GM12872 (cell line): Measurements from ENCODE around the gene UBASH3B.

ENCODE experiments used
- TF ChIP-seq, protein P1 (sequence below): IDR thresholded peaks from 3 replicates; pipeline ENCODE4 v1.5.1; 2011; ENCODE audit warnings: low read depth, mild to moderate bottlenecking, low read length, moderate library complexity; ENCODE audit not compliant: insufficient read depth

The UBASH3B gene

DNA sequence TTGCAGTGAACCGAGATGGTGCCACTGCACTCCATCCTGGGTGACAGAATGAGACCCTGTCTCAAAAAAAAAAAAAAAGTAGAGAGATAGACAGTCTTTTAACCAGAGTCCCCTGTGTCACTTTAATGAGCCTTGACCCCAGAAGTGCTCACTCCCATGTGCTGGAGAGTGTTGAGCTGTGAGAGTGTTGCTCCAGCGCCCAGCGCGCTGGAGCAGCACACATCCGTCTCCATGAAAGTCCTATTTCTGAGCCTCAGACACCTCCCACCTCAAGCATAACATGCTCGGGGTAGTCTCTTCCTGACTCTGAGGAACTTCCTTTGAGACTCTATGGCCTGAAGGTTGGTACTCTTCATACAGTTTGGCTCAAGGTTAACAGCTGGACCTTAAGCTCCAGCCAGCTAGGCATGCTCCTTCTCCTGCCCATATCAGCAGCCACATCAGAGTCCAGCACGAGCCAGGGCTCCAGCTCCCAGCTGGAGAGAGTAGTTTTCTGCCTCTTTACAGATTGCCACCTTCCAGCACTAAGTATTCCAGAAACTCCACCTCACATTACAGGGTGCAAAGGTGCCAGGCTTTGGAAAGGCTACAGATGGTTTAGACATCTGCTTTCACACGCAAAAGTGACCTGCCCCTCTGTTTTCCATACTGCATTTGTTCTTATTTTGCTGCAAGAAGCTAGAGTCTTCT lies 29.4 kb upstream of the UBASH3B start:
- TF ChIP-seq, protein P1, sequence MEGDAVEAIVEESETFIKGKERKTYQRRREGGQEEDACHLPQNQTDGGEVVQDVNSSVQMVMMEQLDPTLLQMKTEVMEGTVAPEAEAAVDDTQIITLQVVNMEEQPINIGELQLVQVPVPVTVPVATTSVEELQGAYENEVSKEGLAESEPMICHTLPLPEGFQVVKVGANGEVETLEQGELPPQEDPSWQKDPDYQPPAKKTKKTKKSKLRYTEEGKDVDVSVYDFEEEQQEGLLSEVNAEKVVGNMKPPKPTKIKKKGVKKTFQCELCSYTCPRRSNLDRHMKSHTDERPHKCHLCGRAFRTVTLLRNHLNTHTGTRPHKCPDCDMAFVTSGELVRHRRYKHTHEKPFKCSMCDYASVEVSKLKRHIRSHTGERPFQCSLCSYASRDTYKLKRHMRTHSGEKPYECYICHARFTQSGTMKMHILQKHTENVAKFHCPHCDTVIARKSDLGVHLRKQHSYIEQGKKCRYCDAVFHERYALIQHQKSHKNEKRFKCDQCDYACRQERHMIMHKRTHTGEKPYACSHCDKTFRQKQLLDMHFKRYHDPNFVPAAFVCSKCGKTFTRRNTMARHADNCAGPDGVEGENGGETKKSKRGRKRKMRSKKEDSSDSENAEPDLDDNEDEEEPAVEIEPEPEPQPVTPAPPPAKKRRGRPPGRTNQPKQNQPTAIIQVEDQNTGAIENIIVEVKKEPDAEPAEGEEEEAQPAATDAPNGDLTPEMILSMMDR: no peak

- TF ChIP-seq, protein P1: no peak
Observed at GRCh38 chr11:122627745-122628144, 27.8 kb upstream of the UBASH3B start.

DNA sequence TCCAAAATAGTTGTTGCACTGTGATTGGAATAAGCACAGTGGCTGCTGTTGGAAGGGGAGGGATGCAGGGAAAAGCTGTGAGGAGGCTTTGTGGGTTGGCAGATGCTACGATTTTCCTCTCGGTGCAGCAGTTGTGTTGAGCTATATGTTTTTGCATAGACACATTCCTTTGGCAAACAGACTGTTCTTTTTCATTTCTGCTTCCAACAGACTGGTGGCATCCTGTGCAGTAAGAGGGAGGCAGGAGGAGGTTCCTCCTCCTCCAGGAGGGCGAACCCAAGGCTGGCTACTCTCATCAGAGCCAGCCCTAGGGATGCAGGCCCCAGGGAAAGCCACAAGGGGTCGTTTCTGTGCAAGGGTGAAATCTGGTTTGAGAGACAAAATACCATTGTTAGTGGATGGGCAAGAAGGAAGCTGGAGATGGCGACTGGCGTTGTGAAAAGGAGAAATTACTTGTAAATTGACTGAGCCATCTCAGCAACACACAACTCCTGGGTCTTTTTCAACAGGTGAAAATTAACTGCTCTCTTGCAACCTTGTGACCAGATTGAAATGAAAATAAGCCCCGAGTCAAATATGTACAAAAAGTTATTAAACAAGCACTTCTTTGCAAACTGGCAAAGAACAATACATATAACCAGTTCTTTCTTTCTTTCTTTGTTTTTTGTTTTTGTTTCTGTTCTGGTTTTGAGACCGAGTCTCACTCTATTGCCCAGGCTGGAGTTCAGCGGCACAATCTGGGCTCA lies 26.5 kb upstream of the UBASH3B start:
- TF ChIP-seq, protein P1: peak; percentile 82

DNA sequence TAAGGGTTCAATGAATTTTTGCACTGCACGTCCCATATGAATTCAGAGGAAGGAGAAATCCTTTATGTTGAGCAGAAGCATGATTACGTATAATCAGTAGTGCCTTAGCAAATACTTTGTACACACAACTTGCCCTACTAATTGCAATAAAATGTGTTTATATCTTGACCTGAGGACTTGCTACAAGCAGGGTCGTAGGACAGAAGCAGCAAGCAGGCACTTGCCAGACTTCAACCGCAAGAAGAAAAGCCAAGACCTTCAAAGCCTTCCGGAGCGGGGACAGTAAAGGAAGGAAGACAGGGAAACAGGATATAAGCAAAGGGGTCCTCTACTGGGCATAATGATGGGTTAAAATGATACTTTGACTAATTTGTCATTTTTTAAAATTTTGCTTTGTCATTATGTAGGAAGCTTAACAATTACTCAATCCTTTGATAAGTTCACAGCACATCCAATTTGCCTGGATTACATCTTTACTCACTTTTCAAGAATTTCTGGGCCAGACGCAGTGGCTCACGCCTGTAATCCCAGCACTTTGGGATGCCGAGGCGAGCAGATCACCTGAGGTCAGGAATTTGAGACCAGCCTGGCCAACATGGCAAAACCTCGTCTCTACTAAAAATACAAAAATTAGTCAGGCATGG lies 23.2 kb upstream of the UBASH3B start:
- TF ChIP-seq, protein P1: no peak

DNA sequence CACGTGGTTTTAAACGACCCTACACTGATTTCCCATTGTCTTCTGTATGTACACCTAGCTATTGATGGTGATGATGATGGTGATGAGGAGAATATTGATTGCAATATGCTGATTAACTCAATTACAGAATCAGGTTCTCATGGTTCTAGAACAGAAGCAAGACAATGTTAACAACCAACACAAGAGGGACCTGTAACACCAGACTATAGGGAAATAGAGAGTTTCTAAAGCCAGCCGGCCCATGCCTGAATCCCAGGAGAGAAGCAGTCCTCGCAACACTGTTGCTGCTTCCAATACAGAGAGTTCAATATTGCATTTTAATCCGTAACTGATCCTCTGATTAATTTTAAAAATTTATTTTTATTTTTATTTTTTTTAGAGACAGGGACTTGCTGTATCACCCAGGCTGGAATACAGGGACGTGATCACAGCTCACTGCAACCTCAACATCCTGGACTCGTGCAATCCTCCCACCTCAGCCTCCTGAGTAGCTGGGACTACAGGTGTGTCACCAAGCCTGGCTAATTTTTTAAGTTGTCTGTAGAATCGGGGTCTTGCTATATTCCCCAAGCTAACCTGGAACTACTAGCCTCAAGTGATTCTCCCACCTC lies 22.2 kb upstream of the UBASH3B start:
- TF ChIP-seq, protein P1: peak; percentile 23; the same call in 1 of the 3 replicates

- TF ChIP-seq, protein P1: no peak
Observed at GRCh38 chr11:122634501-122634900, 21.0 kb upstream of the UBASH3B start.

GRCh38 chr11:122637541-122637940 lies 18.0 kb upstream of the UBASH3B start:
- TF ChIP-seq, protein P1: no peak
